SIG-M5 (cell line): ENCODE data around the gene TLNRD1.

Experiments used
- DNase-seq: peaks from one replicate; lab custom pipeline; 2025; lab: John Stamatoyannopoulos, UW

The TLNRD1 gene

GRCh38 chr15:81029414-81030300 is 28.9 kb downstream of the TLNRD1 start:
- no peak for DNase-seq

GRCh38 chr15:81030301-81030750 is 29.6 kb downstream of the TLNRD1 start:
- DNase-seq = no peak

- no peak for DNase-seq
Measured at GRCh38 chr15:81031203-81031602, 30.5 kb downstream of the TLNRD1 start.

GRCh38 chr15:81032355-81032754 is 31.6 kb downstream of the TLNRD1 start:
- DNase-seq = no peak

GRCh38 chr15:81032818-81033217 is 32.1 kb downstream of the TLNRD1 start:
- DNase-seq = no peak

GRCh38 chr15:81033508-81033907 is 32.8 kb downstream of the TLNRD1 start:
- no peak for DNase-seq

- DNase-seq = no peak
Measured at GRCh38 chr15:81037952-81038743, 37.4 kb downstream of the TLNRD1 start.

- DNase-seq = no peak
Measured at GRCh38 chr15:81038975-81039607, 38.4 kb downstream of the TLNRD1 start.

GRCh38 chr15:81040757-81041156 is 40.0 kb downstream of the TLNRD1 start:
- DNase-seq = no peak

- no peak for DNase-seq
Measured at GRCh38 chr15:81043281-81043934, 42.7 kb downstream of the TLNRD1 start.

- DNase-seq = no peak
Measured at GRCh38 chr15:81043935-81044575, 43.3 kb downstream of the TLNRD1 start.

GRCh38 chr15:81046290-81046689 is 45.6 kb downstream of the TLNRD1 start:
- DNase-seq = no peak

- no peak for DNase-seq
Measured at GRCh38 chr15:81047928-81048327, 47.2 kb downstream of the TLNRD1 start.

- no peak for DNase-seq
Measured at GRCh38 chr15:81049835-81050234, 49.1 kb downstream of the TLNRD1 start.

GRCh38 chr15:81050259-81050658 is 49.5 kb downstream of the TLNRD1 start:
- no peak for DNase-seq

- no peak for DNase-seq
Measured at GRCh38 chr15:81050805-81051204, 50.1 kb downstream of the TLNRD1 start.

GRCh38 chr15:81052046-81052445 is 51.3 kb downstream of the TLNRD1 start:
- DNase-seq = no peak

- no peak for DNase-seq
Measured at GRCh38 chr15:81053621-81054020, 52.9 kb downstream of the TLNRD1 start.

GRCh38 chr15:81054236-81054635 is 53.5 kb downstream of the TLNRD1 start:
- no peak for DNase-seq
